Measurements from ENCODE around the gene C2CD3. TPM values are rescaled to one million over a fixed set of nuclear protein-coding genes. Genes with fewer than 3 reads are reported as not detected.

Gene C2CD3
- total RNA-seq, 2 donors from 2014 or later, result 19.9 to 25.7 TPM

DNA sequence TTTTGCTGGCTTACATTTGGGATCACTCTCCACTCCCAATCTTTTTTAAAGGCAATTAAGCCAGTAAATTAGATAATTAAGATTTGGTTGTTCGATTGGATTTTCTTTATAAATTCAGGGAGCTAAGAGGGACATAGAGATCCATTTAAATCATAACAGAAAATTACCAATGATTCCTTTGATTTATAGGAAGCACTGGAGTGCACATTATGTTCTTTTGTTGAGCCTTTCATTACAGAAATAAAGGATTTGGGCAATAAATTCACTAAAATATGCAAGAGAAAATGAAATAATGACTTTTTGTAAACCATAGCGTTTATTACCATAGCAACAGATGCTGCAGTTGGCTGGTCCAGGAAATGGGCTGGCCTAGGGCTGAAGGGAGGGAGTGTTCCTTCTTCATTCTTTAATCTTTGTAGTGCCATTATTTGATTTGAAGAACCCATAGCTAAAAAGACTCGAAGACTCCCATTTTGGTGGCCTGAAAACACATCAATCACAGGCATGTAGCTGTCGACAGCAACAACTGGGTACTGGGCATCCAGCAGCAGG, 73.0 kb downstream of the C2CD3 start:
- Histone ChIP-seq H3K27me3 (no peaks in the 10 kb centered on the region), H3K27ac (no peak overlapping the region), H3K36me3 (no peaks in the 10 kb centered on the region), H3K9ac (ENCODE audit: low read depth in 2 of 2, low read length in 2 of 2) (no peak overlapping the region), H3K4me1 (no peaks in the 10 kb centered on the region), H3K9me3 (no peaks in the 10 kb centered on the region), H3K4me3 (no peak overlapping the region)
- DNase-seq, result no peak
- intact Hi-C loops (cut with DNase I), result no loop called here
- TF ChIP-seq, protein P1, sequence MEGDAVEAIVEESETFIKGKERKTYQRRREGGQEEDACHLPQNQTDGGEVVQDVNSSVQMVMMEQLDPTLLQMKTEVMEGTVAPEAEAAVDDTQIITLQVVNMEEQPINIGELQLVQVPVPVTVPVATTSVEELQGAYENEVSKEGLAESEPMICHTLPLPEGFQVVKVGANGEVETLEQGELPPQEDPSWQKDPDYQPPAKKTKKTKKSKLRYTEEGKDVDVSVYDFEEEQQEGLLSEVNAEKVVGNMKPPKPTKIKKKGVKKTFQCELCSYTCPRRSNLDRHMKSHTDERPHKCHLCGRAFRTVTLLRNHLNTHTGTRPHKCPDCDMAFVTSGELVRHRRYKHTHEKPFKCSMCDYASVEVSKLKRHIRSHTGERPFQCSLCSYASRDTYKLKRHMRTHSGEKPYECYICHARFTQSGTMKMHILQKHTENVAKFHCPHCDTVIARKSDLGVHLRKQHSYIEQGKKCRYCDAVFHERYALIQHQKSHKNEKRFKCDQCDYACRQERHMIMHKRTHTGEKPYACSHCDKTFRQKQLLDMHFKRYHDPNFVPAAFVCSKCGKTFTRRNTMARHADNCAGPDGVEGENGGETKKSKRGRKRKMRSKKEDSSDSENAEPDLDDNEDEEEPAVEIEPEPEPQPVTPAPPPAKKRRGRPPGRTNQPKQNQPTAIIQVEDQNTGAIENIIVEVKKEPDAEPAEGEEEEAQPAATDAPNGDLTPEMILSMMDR (IDR thresholded peaks at IDR 0.05), result no peak

DNA sequence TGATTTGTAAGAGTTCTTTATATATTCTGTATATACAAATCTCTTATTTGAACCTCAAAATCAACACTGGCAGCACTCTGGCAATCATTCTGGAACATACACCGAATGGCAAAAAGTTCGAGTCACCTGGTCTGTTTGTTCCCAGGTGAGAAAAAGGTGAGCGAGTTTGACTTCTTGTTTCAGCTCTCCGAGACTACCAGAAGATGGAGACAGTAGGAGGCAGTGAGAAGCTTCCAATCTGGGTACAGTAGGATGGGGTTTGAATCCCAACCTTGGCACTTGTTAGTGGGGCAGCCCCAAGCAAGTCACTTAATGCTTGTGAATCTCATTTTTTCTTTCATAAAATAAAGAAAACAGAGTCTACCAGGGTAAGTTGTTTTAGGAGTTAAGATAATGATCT, 76.4 kb downstream of the C2CD3 start:
- no peak overlapping the region for H3K27ac ChIP-seq
- TF ChIP-seq, protein P1 (IDR thresholded peaks at IDR 0.05), result no peak
- no peaks in the 10 kb centered on the region for H3K9me3 ChIP-seq
- no peaks in the 10 kb centered on the region for H3K36me3 ChIP-seq
- H3K27me3 ChIP-seq, result no peaks in the 10 kb centered on the region
- DNase-seq, result no peak
- H3K4me3 ChIP-seq, result no peak overlapping the region
- intact Hi-C loops (cut with DNase I), result loop anchor here (5.0 kb wide), 1 partner anchor 132 kb away; no protein-coding TSS in a partner anchor
- H3K4me1 ChIP-seq, result no peaks in the 10 kb centered on the region
- H3K9ac ChIP-seq (ENCODE audit: low read depth in 2 of 2, low read length in 2 of 2), result no peak overlapping the region

DNA sequence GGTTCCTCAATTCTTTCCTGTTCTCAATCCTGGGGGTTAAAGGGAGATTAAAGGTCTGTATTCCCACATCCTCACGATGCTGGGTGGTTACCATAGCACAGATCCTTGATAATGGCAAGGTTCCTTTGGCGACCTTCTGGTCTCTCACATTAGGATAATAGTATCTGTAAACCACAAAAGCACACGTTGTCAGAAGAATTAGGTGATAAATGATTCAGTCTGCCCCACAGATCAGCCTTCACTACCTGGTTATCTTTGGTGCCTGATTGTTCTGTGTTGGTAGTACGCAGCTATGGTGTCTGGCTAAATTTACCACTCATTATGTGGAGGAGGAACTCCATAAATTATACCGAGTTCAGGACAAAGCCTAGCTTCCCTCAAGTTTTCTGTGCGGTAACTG, 78.4 kb downstream of the C2CD3 start:
- no peak overlapping the region for H3K27ac ChIP-seq
- H3K9me3 ChIP-seq, result no peaks in the 10 kb centered on the region
- peaks cover 1% of the 10 kb centered on the region for H3K36me3 ChIP-seq
- H3K4me3 ChIP-seq, result no peak overlapping the region
- H3K27me3 ChIP-seq, result no peaks in the 10 kb centered on the region
- DNase-seq, result no peak
- no peaks in the 10 kb centered on the region for H3K4me1 ChIP-seq
- TF ChIP-seq, protein P1 (IDR thresholded peaks at IDR 0.05), result no peak
- intact Hi-C loops (cut with DNase I), result loop anchor here (5.0 kb wide), 1 partner anchor 130 kb away; no protein-coding TSS in a partner anchor
- H3K9ac ChIP-seq (ENCODE audit: low read depth in 2 of 2, low read length in 2 of 2), result no peak overlapping the region

DNA sequence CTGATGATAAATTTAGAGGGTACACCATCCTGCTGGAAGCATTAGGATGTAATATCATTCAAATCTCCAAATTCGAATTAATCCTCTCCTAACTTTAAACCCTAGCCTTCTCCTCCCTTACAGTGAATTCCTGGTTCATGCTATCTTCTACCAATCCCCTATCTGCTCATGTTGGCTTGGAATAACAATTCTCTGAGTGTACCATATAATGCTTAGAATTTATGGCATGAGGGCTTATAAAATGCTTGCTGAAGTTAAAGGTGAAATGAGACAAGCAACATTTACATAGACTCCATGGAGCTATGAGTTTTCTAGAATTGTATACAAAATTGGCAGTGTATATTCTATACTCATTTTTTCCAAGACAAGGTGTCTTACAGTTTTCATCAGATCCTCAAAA, 79.3 kb downstream of the C2CD3 start:
- no peak for DNase-seq
- Histone ChIP-seq H3K9ac (ENCODE audit: low read depth in 2 of 2, low read length in 2 of 2) (no peak overlapping the region), H3K4me1 (no peaks in the 10 kb centered on the region), H3K27ac (no peak overlapping the region), H3K36me3 (peaks cover 3% of the 10 kb centered on the region), H3K4me3 (no peak overlapping the region), H3K27me3 (no peaks in the 10 kb centered on the region), H3K9me3 (no peaks in the 10 kb centered on the region)
- TF ChIP-seq, protein P1 (IDR thresholded peaks at IDR 0.05), result no peak
- intact Hi-C loops (cut with DNase I), result loop anchor here (5.0 kb wide), 1 partner anchor 129 kb away; no protein-coding TSS in a partner anchor

DNA sequence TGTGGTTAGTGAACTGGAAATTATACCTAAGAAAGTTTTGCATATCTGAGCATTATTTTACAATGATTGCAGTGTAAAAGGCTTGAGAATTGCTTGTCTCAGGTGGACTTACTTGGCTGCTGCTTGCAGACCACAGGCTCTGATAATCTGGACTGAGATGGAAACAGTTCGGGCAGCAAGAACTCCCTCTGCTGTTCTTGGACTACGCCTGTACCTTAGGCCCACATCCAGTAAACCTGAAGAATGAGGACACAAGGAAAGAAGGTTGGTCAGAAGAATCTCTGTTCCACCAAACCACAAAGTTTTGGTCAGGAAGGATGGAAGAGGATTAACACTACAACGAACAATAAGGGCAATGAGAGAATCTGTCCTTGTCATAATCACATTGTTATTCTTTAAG, 80.1 kb downstream of the C2CD3 start:
- TF ChIP-seq, protein P1 (IDR thresholded peaks at IDR 0.05), result no peak
- Histone ChIP-seq H3K4me1 (no peaks in the 10 kb centered on the region), H3K36me3 (peaks cover 3% of the 10 kb centered on the region), H3K27ac (no peak overlapping the region), H3K9ac (ENCODE audit: low read depth in 2 of 2, low read length in 2 of 2) (no peak overlapping the region), H3K4me3 (no peak overlapping the region), H3K9me3 (no peaks in the 10 kb centered on the region), H3K27me3 (no peaks in the 10 kb centered on the region)
- intact Hi-C loops (cut with DNase I), result loop anchor here (5.0 kb wide), 1 partner anchor 128 kb away; no protein-coding TSS in a partner anchor
- no peak for DNase-seq

Data from colonic mucosa (tissue), 4 donors.